K562 (cell line): ENCODE results near the gene ADRM1. TPM values are rescaled to one million over a fixed set of nuclear protein-coding genes. Genes with fewer than 3 reads are reported as not detected.

Experiments used
- ASH1L ChIP-seq: fragments of 450-650 bp; IDR thresholded peaks from 2 replicates; pipeline ENCODE4 v1.6.1; 2018; ENCODE audit warnings: borderline replicate concordance, mild to moderate bottlenecking, low read depth; ENCODE audit not compliant: partially characterized antibody
- ERF ChIP-seq: fragments of 450-650 bp; formaldehyde crosslinking; IDR thresholded peaks from 2 replicates; pipeline ENCODE4 v1.4.0; 2020; ENCODE audit warnings: mild to moderate bottlenecking, mixed read lengths
- MYC ChIP-seq, 2 experiments: fragments of 250-450 bp in 1 of 2; sonication (Bioruptor Pico) in 1 of 2; IDR thresholded peaks; 2 replicates each; pipeline versions ENCODE4 v1.5.1 to v1.6.1; 2012 to 2021; ENCODE audit warnings: low read depth in 2 of 2, borderline replicate concordance in 1 of 2, improper control_type of control experiment in 1 of 2, low read length in 1 of 2, mild to moderate bottlenecking in 1 of 2, moderate library complexity in 1 of 2
- PHB2 ChIP-seq: fragments of 450-650 bp; IDR thresholded peaks from 2 replicates; pipeline ENCODE4 v1.6.1; 2017; ENCODE audit warnings: low read depth
- RB1 ChIP-seq: fragments of 450-650 bp; IDR thresholded peaks from 2 replicates; pipeline ENCODE4 v1.6.1; 2017; ENCODE audit warnings: low read depth, mild to moderate bottlenecking
- SMARCC2 ChIP-seq: fragments of 450-650 bp; IDR thresholded peaks from 2 replicates; pipeline ENCODE4 v1.6.1; 2017; ENCODE audit warnings: antibody characterized with exemption, moderate library complexity, mild to moderate bottlenecking, low read depth
- SRSF3 ChIP-seq: fragments of 200-400 bp; formaldehyde crosslinking; IDR thresholded peaks from 2 replicates; pipeline ENCODE4 v1.6.1; 2016; ENCODE audit warnings: mild to moderate bottlenecking, low read length, moderate library complexity; ENCODE audit not compliant: insufficient read depth
- WHSC1 ChIP-seq: IDR thresholded peaks from one replicate; pipeline ENCODE4 v1.6.1; 2012; ENCODE audit warnings: low read length, control low read depth, inconsistent platforms
- ZEB2 ChIP-seq: fragments of 450-650 bp; IDR thresholded peaks from 2 replicates; pipeline ENCODE4 v1.6.1; 2016
- ZNF551 ChIP-seq: fragments of 250-450 bp; sonication (Bioruptor Pico); IDR thresholded peaks from 2 replicates; pipeline ENCODE4 v1.5.0; 2021; ENCODE audit warnings: mild to moderate bottlenecking, moderate library complexity
- ZNF79 ChIP-seq: fragments of 250-450 bp; sonication (Bioruptor Pico); IDR thresholded peaks from 2 replicates; pipeline ENCODE4 v1.4.0; 2020; ENCODE audit warnings: low read depth, mild to moderate bottlenecking, moderate library complexity
- polyA plus RNA-seq, 8 experiments: library from polyadenylated mRNA; depleted of rRNA in 4 of 8; stranded (reverse) in 5 of 8; unstranded in 3 of 8; fragments of >200 nt; fragmentation: Nextera tagmentation in 2 of 8; fragmentation: Illumina TruSeq in 1 of 8; extraction: Ambion mirVana in 2 of 8; extraction: Trizol in 1 of 8; gene quantifications; 2 replicates each; pipeline versions ENCODE4 v1.2.1 to v1.2.3, GENCODE V29; 2011 to 2014; ENCODE audit warnings: inconsistent platforms in 1 of 8, missing spikeins in 1 of 8
- total RNA-seq, 7 experiments: library from RNA; depleted of rRNA in 6 of 7; stranded (reverse); fragments of >200 nt in 6 of 7; fragmentation: Illumina TruSeq in 2 of 7; extraction: Trizol in 2 of 7; gene quantifications; 2 replicates each; pipeline versions ENCODE4 v1.2.1 to v1.2.3, GENCODE V29; 2011 to 2021; ENCODE audit warnings: low replicate concordance in 1 of 7
- TF ChIP-seq, protein P1 (sequence below), 2 experiments: fragments of 450-650 bp; formaldehyde crosslinking in 1 of 2; IDR thresholded peaks; 2 replicates each; pipeline versions ENCODE4 v1.4.0 to v1.6.1; 2014 to 2020; ENCODE audit warnings: mild to moderate bottlenecking in 2 of 2, borderline replicate concordance in 1 of 2, low read depth in 1 of 2
- TF ChIP-seq, protein P2 (sequence below): IDR thresholded peaks from 3 replicates; pipeline ENCODE4 v1.6.1; 2011; ENCODE audit warnings: borderline replicate concordance, mild to moderate bottlenecking; ENCODE audit not compliant: insufficient read length, insufficient read depth

The ADRM1 gene
- total and polyA plus RNA-seq, 9 of the 15 experiments (the other 6 are each of a cell fraction or from before 2014, with no cell fraction given), result 5.0 to 223 (median 67.4) TPM

DNA sequence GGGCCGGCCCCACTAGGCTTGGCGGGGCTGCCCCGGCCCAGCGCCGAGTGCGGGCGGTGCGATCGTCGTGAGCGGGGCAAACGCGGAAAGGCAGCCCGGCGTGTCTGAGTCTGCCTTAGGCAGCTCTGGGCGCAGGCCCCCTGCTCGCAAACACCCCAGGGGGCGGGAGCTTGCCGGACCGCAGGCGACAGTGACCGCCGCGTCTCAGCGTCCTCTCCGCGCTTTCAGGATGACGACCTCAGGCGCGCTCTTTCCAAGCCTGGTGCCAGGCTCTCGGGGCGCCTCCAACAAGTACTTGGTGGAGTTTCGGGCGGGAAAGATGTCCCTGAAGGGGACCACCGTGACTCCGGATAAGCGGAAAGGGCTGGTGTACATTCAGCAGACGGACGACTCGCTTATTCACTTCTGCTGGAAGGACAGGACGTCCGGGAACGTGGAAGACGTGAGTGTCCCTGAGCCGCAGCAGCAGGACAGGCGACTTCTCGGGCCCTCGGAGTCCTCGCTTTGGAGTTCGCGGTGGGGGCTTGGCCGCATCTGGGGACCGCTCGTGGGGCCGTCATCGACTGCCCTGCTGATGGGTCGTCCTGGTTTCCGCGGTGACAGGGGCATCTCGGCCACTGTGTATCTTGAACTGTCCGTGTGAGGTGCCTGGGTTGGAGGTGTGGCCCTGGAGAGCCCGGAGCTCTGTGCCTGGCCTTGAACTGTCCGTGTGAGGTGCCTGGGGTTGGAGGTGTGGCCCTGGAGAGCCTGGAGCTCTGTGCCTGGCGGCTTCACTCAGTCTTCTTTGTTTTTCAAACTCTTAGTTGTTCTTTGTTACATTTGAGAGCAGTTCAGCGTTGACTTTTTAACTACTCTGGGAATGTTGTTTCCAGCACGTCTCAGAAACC, 786 bp downstream of the ADRM1 start (continued):
- TF ChIP-seq, protein P1, sequence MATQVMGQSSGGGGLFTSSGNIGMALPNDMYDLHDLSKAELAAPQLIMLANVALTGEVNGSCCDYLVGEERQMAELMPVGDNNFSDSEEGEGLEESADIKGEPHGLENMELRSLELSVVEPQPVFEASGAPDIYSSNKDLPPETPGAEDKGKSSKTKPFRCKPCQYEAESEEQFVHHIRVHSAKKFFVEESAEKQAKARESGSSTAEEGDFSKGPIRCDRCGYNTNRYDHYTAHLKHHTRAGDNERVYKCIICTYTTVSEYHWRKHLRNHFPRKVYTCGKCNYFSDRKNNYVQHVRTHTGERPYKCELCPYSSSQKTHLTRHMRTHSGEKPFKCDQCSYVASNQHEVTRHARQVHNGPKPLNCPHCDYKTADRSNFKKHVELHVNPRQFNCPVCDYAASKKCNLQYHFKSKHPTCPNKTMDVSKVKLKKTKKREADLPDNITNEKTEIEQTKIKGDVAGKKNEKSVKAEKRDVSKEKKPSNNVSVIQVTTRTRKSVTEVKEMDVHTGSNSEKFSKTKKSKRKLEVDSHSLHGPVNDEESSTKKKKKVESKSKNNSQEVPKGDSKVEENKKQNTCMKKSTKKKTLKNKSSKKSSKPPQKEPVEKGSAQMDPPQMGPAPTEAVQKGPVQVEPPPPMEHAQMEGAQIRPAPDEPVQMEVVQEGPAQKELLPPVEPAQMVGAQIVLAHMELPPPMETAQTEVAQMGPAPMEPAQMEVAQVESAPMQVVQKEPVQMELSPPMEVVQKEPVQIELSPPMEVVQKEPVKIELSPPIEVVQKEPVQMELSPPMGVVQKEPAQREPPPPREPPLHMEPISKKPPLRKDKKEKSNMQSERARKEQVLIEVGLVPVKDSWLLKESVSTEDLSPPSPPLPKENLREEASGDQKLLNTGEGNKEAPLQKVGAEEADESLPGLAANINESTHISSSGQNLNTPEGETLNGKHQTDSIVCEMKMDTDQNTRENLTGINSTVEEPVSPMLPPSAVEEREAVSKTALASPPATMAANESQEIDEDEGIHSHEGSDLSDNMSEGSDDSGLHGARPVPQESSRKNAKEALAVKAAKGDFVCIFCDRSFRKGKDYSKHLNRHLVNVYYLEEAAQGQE (IDR thresholded peaks at IDR 0.05; ENCODE audit: borderline replicate concordance), result no peak
- TF ChIP-seq, protein P1 (CRISPR knock-in tag; IDR thresholded peaks at IDR 0.05; ENCODE audit: low read depth), result no peak
- TF ChIP-seq ZNF551 (CRISPR knock-in tag), result no peak
- TF ChIP-seq PHB2, result no peak
- TF ChIP-seq ERF (CRISPR knock-in tag), result 0 out of 2 replicates have a peak, but pooled peaks have one; percentile 54
- no peak for TF ChIP-seq WHSC1
- no peak for TF ChIP-seq ASH1L
- TF ChIP-seq SMARCC2, result no peak
- peak; percentile 18; the same call in 1 of the 2 replicates for TF ChIP-seq RB1
- no peak for TF ChIP-seq ZEB2
- TF ChIP-seq, protein P2, sequence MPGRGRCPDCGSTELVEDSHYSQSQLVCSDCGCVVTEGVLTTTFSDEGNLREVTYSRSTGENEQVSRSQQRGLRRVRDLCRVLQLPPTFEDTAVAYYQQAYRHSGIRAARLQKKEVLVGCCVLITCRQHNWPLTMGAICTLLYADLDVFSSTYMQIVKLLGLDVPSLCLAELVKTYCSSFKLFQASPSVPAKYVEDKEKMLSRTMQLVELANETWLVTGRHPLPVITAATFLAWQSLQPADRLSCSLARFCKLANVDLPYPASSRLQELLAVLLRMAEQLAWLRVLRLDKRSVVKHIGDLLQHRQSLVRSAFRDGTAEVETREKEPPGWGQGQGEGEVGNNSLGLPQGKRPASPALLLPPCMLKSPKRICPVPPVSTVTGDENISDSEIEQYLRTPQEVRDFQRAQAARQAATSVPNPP, result no peak
- no peak for TF ChIP-seq SRSF3
- TF ChIP-seq ZNF79 (CRISPR knock-in tag), result no peak
- TF ChIP-seq MYC (IDR thresholded peaks at IDR 0.05; ENCODE audit: low read depth, low read length), result no peak
- TF ChIP-seq MYC (CRISPR knock-in tag; IDR thresholded peaks at IDR 0.05; ENCODE audit: borderline replicate concordance, low read depth), result no peak
